Measurements from ENCODE around the gene UBE3A.
A peak's percentile ranks its signal among the peaks of the same experiment; 100 is the strongest.
"Not testable (repeated sequence)": the region's sequence is repeated elsewhere in the genome, so short reads cannot be mapped to it uniquely, and the experiment has no call there.

The UBE3A gene

DNA sequence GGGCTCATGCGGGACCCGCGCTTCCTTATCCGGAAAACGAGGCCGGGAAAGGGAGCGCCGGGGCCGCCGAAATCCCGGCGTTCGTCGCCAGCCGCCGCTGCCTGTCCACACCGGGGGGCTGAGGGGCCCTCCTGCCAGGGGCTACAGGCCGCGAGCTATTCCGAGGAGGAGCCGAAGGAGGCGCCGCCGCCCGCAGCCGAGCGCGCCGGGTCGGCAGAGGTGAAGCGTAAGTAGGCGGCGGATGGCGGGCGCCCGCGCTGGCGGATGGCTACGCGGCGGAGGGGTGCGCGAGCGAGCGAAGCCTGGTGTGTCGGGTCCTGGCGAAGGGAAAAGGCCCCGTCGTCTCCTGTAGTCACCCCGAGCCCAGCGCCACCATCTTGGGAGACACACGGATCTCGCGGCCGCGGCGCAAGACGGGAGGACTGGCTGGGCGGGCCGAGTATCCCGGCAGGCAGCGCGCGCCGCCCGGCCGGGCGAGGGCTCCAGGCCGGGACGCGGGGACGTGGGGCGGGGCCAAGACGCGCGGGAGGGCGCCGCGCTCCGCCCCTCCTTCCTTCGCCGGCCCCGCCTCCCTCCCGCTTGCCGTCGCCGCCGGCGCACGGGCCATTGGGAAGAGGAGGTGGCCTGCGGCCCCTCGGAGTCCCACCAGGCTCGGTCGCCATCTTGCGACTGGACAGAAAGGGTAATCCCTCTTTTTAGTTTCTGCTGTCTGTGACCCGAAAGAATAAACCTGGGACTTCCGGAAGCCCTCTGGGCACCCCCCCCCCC, at the start of gene UBE3A:
Gene UBE3A, minus strand, starts transcription at position 424 of the 768 bp plus-strand sequence. CDS start 29,917 bp downstream, outside the sequence.
- peak; percentile 95 for DNase-seq (ENCODE audit: low spot score)

GRCh38 chr15:25487226-25487884, 48.5 kb upstream of the UBE3A start:
- DNase-seq (ENCODE audit: low spot score): no peak

DNA sequence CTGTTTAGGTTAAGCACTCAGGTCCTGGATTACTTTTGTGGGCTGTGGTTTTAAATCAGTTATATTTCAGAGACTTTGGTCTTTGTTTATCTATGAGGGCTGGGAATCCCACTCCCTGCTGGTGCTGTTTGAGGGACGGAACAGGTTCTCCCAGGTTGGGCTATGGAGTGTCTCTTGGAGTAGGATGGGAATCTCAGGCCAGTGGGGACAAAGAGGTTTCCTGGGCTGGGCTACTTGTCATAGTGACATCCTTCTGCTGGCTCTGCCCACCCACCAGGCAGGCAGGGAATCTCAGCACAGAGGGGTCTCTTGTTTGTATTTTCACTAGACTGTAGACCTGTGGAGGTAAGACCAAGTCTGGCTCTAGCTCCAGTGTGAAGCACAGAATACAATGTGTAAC, 47.2 kb upstream of the UBE3A start:
- no peak for DNase-seq (ENCODE audit: low spot score)

GRCh38 chr15:25481208-25481859, 42.5 kb upstream of the UBE3A start:
- peak; percentile 25 for DNase-seq (ENCODE audit: low spot score)

DNA sequence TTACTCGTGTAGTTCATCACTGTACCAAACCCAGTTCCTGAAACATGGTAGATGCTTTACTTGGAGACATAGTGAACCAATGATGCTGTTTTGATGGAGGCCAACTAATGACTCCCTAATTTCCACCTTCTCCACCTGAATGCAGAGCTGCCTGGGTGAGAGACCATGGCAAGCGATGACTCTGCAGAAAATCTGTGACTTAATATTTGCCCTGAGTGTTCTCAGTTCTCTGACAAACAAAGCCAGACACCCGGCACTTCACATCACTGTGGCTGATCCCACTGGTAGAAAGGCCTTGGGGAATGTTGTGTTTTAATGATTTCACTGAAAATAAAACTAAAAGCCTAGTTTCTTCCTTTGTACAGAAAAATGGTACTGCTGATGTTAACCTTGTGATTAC, 39.5 kb upstream of the UBE3A start:
- DNase-seq (ENCODE audit: low spot score): no peak

DNA sequence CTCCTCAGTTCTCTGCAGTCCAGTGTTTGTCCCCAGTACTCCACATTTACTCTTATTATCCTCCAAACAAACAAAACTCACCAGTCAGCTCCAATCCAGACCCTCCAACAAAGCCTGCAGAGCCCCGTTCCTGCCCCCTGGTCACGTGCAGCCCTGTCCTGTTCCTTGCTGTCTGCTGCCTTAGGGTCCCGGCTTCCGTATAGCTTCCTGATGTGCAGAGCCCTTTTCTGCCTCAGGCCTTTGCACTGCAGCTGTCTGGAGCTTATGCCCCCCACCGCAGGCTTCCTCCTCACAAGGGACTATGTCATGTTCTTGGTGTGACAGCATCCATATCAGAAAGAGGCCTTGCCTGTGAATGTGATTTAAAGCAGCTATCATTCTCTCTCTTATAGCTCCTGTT, 39.0 kb upstream of the UBE3A start:
- DNase-seq (ENCODE audit: low spot score): no peak

GRCh38 chr15:25474251-25474650, 35.4 kb upstream of the UBE3A start:
- DNase-seq (ENCODE audit: low spot score): no peak

GRCh38 chr15:25470230-25470629, 31.4 kb upstream of the UBE3A start:
- no peak for DNase-seq (ENCODE audit: low spot score)

GRCh38 chr15:25469377-25469776, 30.6 kb upstream of the UBE3A start:
- no peak for DNase-seq (ENCODE audit: low spot score)

GRCh38 chr15:25468611-25469010, 29.8 kb upstream of the UBE3A start:
- no peak for DNase-seq (ENCODE audit: low spot score)

- no peak for DNase-seq (ENCODE audit: low spot score)
These were observed 27.0 kb upstream of the UBE3A start for GRCh38 chr15:25465835-25466234.

DNA sequence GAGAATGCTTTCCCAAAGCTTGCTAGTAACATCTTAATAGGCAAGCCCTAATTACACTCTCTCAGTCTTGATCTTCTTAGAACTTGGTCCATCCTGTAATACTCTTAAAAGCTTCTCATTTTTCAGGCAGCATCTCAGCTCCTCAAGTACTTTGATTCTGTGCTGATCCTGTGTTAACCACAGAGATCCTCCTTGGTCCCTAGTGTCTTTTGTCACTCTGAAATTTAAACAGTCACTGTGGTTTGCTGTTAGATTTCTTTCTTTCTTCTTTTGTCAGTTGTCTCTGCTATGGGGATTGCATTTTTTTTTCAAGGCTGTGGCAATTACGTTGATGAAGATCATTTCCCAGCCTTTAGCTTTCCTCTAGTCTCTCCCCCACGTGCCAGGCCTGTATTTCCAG, 26.0 kb upstream of the UBE3A start:
- DNase-seq (ENCODE audit: low spot score): no peak

DNA sequence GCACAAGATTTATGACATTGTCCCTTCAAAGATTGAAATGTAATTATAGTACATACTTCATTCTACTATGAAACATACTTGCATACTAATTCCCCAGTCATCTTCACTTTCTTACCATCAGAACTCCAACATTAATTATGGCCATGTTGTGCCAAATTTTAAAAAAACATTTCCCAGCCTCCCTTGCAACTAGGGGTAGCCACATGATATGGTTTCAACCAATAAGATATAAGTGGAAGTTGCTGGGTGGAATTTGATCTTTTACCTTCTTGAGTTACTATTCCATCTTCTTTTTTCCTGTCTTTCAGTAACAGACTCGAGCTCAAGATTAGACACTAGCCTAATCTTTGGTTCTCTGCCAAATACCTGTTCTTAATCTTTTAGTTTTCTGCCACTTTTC, 25.6 kb upstream of the UBE3A start:
- DNase-seq (ENCODE audit: low spot score): no peak

DNA sequence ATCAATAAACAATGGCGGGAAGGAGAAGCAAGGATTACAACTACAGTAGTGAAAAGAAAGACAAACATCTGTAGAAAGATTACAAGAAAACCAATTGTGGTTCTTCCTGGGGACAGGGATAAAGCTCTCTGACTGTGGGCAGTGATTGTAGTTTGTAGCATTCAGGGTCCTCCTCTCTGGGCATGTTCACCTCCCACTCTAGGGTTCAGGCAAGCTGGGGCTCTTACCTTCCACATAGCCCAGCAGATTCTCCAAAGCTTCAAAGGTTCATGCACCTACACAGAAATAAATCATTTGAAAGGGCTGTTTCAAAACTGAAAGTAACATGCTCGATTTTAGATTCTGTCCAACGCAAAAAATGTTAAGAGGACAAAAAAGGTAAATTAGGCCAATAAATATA, 17.4 kb upstream of the UBE3A start:
- DNase-seq (ENCODE audit: low spot score): no peak

- DNase-seq (ENCODE audit: low spot score): no peak
These were observed 16.4 kb upstream of the UBE3A start for GRCh38 chr15:25455226-25455625.

GRCh38 chr15:25454771-25455170, 15.9 kb upstream of the UBE3A start:
- DNase-seq (ENCODE audit: low spot score): no peak

DNA sequence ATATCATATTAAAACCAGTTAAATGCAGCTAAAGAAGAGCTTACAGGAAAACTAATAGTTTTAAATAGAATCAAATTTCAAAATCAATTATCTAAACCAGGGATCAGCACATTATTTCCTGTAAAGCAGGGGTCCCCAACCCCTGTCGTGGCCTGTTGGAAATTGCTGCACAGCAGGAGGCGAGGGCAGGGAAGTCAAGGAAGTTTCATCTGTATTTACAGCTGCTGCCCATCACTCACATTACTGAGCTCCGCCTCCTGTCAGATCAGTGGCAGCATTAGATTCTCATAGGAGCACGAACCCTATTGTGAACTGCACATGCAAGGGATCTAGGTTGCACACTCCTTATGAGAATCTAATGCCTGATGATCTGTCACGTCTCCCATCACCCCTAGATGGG, 14.4 kb upstream of the UBE3A start:
- not testable (repeated sequence) for DNase-seq (ENCODE audit: low spot score)

DNA sequence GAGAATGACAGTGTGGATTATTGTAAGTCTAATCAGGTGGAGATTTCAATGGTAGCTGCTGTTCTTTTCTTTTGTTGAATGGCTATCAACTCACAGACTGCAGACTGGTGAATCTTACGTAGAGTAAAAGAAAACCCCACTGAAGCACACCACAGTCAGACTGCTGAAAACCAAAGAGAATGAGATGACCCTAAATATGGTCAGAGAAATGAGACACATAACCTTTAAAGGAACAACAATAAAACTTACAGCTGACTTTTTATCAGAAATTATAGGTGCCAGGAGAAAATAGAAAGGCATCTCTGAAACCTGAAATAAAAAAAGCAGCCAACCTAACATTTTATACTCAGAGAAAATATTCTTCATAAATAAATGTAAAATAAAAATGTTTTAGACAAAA, 12.7 kb upstream of the UBE3A start:
- no peak for DNase-seq (ENCODE audit: low spot score)

- no peak for DNase-seq (ENCODE audit: low spot score)
These were observed 11.3 kb upstream of the UBE3A start for GRCh38 chr15:25450163-25450562.

- no peak for DNase-seq (ENCODE audit: low spot score)
These were observed 7.3 kb upstream of the UBE3A start for GRCh38 chr15:25446076-25446475.

DNA sequence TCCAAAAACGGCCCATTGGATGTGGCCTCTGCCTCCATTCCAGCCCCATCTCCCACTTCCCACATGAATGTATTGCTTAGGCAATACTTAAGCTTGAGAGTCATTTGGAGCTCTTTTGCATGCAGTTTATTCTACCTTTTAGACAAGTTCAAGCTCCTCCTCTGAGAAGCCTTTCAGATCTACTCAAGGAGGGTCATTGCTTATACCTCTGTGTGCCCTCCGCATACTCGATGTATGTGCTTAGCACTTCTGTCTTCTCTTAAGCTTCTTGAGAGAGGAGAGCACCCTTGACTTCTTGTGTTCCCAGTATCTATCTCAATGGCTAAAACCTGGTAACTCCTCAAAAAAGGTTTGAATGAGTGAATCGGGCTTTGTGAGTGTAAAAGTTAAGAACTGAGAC, 6.6 kb upstream of the UBE3A start:
- no peak for DNase-seq (ENCODE audit: low spot score)

DNA sequence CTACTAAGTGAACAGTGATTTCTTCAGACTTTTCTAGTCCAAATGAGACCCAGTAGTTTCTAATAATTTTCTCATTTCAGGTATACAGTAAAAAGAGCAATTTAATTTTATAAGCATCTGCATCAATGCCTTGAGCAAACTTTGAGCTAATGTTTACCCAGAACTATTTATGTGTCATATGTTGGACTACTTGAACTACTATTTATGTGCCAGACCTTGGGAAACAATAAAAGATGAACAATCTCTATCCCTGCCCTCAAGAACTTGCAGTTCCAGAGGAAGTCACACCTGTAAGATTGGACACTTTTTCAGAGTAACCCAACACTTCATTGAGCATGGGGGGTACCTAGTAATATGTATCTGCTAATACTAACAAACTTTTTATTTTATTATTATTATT, 2.3 kb upstream of the UBE3A start:
- DNase-seq (ENCODE audit: low spot score): no peak

DNA sequence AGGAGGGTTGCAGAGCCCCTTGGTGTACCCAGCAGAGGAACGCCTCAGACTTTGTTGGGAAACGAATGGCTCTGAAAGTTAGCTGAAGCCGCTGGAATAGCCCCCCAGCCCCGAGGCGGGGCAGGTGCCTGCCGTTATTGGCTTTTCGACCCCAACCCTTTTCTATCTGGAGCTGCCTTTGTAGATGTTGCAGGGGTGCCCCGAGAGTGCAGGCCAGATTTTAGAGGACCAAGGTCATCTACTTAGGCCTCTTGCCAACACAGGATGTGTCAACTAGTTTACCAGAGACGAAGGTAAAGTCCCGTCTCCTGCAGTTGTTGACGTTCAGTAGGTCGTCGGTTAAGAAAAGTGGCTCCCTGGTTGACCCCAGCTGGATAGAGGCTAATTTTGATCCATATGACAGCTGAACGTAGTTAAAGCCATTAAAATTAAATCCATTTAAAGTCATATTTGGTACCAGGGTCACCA, 579 bp upstream of the UBE3A start:
- DNase-seq (ENCODE audit: low spot score): peak; percentile 2

Data from AG08395 (cell line).